Stimulated activated CD4-positive, alpha-beta T cell treated with anti-CD3 and anti-CD28 coated beads, Interleukin-12 subunit alpha, Interleukin-12 subunit beta, amount 100 ng/mL, for 4 hours (primary cell): ENCODE measurements around the gene ETNK2.
"Not testable (repeated sequence)": the region's sequence is repeated elsewhere in the genome, so short reads cannot be mapped to it uniquely, and the experiment has no call there.

Experiments used
- DNase-seq: peaks from one replicate; pipeline ENCODE4 v3.0.0-alpha.2; 2020

ETNK2 gene

DNA sequence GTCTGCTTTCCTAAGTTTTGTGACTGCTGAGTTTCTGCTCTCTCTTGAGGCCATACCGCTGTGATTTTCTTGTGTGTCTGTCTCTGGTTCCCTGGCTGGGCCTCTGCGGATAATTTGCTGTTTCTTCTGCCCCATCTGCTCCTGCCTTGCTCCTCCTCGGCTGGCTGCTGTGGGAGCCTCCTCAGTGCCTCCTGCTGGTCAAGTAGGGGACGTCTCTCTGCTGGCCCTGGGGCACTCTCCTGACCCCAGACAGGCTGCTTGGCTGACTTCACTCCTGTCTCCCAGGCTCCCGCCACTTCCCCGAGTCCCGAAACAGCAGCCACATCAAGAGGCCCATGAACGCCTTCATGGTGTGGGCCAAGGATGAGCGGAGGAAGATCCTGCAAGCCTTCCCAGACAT, 28.5 kb downstream of the ETNK2 start:
- no peak for DNase-seq

DNA sequence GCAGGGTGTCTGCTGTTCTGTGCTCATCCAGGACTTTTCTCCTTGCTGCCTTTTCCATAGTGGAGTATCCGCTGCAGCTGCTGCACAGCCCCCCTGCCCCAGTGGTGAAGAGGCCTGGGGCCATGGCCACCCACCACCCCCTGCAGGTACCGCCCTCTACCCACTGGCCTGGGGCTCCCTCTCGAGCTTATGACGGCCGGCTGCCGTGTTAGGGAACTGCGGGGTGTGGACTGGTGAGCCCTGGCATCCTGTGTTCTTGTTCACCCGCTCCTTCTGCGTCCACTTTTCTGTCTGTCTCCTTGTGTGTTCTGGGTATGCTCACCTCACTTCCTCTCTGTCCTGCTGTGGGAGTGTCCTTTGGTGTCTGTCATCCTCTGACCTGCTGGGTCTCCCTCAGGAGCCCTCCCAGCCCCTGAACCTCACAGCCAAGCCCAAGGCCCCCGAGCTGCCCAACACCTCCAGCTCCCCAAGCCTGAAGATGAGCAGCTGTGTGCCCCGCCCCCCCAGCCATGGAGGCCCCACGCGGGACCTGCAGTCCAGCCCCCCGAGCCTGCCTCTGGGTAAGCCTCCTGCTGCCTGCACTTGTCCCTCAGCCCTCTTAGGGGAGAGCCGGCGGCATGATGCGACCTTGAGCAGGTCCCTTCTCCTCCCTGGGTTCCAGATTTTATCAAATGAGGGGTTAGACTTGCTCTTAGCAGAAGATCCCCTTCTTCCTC, 29.8 kb downstream of the ETNK2 start:
- no peak for DNase-seq

DNA sequence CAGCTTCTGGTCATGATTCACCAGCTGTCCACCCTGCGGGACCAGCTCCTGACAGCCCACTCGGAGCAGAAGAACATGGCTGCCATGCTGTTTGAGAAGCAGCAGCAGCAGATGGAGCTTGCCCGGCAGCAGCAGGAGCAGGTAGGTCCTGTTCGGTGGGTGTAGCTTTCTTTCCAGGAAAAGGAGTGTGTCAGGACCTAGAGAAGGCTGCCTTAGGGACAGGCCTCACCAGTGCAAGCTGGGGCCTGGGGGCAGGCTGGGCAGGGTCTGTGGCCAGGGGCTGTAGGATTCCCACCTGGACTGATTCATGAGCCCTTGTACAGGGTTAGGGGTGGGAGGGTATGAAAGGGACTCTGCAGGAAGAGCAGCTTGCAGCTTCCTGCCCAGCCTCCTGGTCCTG, 35.3 kb downstream of the ETNK2 start:
- DNase-seq, result no peak

DNA sequence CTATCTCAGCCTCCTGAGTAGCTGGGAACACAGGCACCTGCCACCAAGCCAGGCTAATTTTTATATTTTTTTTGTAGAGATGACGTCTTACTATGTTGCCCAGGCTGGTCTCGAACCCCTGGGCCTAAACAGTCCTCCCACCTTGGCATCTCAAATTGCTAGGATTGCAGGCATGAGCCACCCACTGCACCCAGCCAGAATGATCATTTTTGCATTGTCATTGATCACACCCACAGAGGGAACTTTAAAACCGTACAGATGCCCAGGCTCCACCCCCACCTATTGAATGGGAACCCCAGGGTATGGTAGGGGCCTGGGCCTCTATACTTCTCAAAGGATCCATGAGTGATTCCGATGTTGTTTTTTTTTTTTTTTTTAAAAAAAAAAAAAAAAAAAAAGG, 36.7 kb downstream of the ETNK2 start:
- no peak for DNase-seq

DNA sequence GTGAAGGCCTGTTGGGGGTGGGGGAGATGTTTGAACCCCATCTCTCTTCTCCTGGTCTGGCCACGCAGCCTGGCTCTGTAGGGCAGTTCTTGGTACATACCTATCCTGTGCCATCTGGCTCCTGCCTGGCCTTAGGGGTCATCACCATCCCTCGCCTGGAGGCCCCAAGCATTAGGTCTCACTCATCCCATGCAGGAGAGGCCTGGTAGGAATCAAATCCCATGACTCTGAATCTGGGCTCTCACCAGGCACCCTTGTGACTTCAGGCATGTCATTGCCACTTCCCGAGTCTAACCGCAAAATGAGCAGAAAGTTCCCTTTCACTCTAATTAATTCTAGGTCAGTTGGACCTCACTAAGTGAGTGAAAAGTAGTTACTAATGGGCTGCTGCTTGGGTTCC, 37.2 kb downstream of the ETNK2 start:
- DNase-seq, result no peak

DNA sequence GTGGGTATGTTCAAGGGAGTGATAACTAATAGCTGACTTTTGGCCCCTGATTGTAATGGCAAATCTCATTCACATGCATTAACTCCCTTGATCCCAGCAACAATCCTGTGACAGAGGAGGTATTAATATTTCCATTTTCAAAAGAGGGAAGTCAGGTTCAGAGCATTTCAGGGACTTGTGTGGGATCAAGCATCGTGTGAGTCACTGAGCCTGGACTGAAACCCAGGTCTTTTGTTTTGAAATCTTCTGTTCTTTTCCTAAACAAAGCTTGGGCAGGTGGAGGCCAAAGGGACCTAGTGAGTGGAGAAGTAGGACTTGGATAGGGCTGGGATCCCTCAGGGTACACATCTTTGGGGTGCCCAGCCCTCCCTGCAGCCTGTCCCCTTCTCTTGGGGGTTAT, 37.9 kb downstream of the ETNK2 start:
- no peak for DNase-seq

DNA sequence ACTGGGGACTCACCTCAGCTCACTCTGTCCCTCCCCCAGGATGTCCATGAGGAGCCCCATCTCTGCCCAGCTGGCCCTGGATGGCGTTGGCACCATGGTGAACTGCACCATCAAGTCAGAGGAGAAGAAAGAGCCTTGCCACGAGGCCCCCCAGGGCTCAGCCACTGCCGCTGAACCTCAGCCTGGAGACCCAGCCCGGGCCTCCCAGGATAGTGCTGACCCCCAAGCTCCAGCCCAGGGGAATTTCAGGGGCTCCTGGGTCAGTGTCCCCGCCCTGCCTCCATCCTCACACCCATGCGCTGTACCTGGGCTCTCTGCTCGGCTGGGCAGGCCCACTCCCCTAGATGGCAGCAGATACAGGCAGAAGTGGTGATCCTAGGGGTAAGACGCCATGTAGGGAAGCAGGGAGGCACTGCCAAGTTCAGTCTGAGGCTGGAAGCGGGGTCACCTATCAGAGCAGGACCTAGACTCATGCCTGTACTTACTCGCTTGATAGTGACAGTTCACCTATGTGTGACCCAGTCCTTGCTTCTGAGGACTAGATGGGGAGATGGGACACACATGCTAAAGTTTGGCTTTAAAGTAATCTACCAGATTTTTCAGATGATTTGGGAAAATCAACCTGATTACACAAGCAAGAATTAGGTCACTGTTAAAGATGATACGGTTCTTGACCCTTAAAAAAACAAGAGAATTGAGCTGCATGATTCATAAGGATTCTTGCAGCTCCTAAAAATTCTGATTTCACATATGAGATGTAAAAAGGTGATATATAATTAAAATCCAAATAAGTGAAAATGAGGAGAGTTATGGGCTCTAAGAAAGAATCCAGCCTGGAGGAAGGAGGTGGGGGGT, 38.7 kb downstream of the ETNK2 start:
- DNase-seq, result no peak

DNA sequence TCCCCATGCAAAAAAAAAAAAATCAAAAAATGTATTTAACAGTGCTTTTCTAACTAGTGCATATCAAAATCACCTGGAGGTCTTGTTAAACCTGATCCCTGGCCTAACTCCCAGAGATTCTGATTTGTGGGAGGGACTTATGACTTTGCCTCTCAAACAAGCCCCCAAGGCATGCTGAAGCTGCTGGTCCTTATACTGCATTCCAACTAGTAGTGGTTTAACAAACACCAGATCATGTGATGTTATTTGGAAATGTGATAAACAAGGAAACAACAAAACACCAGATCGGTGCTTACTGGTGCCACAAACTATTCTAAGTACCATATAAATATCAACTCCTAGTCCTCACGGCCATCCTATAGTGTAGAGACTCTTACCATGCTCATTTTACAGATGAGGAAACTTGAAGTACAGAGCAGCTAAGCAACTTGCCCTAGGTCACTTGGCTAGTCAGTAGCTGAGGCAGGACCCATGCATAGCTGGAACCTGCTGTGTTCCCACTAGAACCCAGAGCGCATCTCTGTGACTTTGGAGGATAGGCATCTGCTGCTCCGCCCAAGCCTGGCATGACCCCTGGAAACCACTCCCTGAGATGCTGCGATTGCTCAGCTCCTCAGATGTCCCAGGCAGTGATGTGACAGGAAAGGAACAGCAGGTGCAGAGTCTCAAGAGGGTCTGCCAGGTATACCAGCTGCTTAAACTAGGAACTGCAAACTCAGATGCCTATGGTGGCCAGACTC, 40.8 kb downstream of the ETNK2 start:
- no peak for DNase-seq

DNA sequence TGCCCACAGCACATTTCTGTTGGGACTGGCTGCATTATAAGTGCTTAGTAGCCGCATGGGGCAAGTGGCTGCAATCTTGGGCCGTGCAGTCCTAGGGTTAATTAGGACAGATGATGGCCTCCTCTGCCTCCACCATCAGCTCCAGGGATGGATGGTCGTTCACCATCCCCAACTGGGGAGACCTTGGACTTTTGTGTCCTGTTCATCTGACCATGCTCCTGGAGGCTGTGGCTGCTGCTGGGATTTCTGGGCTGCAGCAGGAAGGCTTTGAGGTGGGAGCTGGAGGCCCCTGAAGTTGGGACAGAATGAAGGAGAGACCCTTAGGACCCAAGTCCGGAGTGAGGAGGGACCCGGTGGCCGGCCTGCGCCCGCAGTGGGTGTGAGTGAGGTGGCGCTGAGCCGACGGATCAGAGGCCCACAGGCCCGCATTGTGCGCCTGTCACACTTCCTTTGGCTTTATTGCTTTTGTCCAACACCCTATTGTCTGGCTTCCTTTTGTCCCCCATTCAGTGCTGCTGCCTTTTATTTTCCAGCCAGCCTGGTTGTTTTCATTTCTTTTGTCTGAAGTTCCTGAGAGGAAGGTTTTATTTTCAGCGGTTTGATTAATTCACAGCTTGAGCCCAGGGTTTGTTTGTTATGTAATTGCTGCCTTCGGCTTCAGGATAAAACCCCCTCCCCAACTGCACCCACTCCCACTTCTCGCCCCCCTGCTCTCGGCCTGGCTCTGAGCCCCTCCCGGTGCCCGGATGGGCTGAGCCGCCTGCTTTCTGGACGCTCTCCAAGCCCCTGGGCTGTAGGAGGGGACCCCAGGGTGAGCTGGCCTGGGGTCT, 43.3 kb downstream of the ETNK2 start:
- DNase-seq, result no peak

DNA sequence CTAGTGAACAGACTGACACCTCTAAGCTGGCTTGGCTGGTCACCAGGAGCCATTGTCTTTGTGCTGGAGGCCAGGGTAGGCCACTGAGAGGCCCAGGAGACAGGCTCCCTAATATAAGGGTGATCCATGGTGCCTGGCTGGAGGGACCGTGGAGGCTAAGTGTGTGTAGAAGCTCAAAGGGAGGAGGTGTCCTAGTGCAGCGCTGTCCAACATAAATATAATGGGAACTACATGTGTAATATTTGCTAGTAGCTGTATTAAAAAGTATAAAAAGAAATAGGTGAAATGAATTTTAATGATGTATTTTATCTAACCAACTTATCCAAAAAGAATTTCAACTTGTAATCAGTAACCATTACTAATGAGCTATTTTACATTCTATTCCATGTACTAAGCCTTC, 44.0 kb downstream of the ETNK2 start:
- DNase-seq, result no peak

DNA sequence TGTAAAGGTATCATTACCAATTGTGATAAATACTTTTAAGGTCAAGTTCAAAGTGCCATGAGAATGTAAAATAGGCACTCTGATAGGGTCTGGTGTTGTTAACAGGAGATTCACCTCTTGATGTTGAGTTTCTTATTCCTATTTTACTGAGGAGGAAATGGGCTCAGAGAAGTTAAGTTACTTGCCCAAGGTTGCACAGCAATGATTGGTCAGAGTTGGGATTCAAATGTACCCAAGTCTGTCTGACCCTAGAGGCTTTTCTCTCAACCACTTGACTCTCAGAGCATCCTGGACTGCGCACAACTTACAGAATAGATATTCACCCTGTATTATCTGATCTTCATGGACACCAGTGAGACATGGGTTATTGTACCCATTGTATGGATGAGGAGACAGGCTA, 45.0 kb downstream of the ETNK2 start:
- DNase-seq, result no peak

DNA sequence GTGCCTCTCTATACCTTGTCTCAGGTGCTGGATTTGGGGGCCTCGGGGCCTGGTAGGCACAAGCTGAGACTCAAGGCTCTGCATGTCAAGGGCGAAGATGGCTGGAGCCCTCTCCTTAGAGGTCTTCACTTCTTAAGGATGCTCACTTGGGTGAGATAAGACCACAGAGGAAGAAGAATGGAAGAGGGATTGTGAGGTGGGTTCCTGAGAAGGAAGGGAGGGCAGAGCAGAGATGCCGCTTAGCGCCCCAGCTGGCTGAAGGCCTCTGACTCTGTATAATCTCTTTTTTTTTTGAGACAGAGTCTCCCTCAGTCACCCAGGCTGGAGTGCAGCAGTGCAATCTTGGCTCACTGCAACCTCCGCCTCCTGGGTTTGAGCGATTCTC, 46.7 kb downstream of the ETNK2 start:
- no peak for DNase-seq

DNA sequence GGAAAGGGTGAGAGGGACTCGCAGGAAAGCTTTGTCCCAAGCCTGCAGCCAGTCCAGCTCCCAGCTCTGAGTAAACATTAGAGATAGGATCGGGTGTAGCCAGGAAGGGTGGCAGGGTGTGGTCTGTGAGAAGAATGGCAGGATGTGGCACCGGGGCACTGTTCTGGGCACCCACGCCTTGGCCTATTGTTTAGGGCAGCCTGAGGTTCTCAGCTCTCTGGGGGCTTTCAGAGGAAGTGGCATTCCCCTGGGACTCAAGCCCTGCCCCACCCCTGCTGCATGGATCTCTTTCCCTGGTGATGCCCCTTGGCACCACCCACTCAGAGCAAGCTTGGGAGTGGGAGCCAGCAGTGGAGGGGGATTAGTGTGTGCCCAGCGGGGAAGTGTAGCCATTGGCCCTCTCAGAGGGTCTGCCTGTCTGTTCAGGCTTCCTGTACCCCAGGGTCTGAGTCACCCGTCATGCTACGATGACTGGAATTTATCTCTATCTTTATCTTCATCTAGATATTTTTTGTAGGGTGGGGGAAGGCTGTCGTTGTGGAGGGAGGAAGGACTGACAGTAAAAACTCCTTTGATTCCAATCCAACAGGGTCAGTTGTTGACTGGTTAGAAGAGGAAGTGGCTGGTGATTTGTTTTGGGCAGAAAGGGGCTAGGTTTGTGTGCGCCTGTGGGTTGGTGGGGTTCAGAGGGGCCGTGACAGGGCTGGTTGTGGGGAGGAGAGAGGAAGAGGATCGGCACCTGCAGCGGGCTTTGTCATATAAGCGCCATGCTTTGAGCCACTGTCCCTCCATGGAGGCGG, 47.3 kb downstream of the ETNK2 start:
- DNase-seq, result no peak

DNA sequence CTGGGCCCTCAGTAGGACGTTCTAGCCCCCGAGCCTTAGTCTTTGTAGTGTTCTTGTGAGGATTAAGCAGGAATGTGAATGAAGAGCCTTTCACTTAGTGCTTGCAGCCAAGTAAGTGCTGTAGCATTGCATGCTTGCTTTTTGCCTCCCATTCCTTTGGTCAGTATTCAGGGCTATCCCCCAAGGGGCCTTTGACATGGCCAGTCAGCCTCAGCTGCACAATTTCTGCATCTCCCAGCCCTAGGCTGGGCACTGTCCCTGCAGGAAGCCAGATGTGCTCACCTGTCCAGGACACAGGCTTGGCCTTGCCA, 48.5 kb downstream of the ETNK2 start:
- DNase-seq, result no peak

DNA sequence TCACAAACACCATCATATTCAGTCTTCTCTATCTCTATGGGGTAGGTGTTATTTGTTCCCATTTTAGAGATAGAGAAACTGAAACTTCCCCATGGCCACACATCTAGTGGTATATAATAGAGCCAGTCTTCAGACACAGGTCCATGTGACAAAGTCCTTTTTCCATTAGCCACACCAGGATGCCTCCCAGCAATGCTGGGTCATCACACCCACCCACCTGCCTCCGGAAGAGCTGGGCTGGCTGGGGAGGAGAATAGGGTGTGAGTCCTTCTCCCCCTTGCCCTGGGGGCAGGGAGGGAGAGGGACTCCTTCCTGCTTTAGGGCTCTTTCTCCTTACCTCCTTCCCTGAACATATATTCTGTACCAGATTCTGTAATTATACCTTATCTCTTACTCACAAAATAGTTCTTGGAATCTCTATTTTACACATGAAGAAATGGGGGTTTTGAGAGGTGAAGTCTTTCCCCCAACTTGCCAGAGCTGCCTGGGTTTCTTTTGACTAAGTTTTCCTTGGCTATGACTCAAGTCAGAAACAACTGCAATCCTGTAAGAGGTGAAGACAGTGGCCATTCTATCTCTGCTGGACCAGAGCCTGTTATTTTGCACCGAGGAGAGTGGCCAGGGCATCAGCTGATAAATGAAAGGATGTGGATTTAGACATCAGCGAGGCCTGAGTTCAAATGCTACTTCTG, 49.0 kb downstream of the ETNK2 start:
- DNase-seq, result no peak

DNA sequence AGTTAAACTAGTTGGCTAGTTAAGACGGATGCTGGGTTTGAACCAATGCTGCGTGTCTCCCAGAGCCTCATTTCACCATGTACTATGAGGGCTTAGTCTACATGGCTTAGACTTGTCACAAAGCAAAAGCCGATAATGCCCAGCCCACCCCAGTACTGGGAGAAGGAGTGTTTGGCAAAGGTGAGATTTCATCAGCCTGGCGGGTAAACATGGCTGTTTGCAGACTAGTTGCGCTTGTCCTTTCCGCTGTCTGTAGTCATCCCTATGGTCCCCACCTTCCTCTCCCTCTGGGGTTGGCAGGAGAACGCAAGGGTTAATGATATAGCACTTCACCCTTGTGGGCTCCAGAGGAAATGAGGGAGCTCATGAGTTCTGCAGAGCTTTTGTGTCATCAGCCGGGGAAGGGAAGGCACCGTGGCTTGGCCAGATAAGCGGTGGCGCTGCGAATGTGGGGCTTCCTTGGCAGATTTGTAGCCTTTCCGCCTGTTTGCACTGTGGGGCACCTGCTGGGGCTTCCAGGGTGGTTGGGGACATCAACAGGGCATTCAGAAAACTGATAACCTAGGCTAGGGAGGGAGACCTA, 49.7 kb downstream of the ETNK2 start:
- no peak for DNase-seq

DNA sequence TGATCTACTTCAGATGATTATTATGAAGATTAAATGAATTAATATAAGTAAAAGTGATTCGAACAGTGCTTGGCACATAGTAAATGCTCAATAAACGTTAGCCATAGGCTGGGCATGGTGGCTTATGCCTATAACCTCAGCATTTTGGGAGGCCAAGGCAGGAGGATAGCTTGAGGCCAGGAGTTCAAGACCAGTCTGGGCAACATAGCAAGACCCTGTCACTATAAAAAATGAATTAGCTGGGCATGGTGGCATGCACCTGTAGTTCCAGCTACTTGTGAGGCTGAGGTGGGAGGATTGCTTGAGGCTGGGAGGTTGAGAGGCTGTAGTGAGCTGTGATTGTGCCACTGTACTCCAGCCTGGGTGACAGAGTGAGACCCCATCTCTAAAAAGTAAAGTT, 52.1 kb downstream of the ETNK2 start:
- DNase-seq, result not testable (repeated sequence)

DNA sequence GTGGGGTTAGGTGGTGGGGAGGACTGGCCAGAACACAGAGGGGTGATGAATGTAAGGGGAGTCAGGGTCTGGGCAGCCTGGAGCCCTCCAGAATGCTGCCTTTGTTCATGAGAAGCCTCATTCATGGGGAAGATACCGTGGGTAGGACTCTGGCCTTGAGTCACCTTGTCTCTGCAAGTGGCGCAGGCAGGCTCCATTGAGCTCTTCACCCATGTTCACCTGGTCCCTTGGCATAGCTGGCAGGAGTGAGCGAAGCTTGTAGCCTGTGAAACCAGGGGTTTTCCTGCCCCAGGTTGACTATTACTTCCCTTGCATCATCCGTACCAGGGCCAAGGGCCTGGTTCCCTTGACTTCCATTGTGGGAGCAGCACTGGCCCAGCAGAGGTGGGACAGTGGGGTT, 53.2 kb downstream of the ETNK2 start:
- no peak for DNase-seq

DNA sequence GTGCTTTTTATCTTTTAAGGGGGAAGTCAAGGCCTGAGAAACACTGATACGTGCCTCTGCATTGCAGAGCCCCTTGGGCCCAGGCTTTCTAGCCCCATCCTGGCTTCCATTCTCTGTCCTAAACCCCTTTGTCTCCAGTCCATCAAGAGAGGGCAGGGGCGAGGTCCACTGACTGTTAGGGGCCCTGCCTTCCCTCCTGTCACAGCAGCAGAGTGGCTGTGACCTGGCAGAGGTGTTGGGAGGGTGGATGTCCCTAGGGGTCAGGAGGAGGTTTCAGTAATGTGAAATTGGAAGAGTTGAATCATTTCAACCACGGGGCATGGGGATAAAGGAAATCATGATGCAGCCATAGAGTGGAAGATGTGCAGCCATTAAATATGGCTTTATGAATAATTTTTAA, 54.9 kb downstream of the ETNK2 start:
- DNase-seq, result no peak

DNA sequence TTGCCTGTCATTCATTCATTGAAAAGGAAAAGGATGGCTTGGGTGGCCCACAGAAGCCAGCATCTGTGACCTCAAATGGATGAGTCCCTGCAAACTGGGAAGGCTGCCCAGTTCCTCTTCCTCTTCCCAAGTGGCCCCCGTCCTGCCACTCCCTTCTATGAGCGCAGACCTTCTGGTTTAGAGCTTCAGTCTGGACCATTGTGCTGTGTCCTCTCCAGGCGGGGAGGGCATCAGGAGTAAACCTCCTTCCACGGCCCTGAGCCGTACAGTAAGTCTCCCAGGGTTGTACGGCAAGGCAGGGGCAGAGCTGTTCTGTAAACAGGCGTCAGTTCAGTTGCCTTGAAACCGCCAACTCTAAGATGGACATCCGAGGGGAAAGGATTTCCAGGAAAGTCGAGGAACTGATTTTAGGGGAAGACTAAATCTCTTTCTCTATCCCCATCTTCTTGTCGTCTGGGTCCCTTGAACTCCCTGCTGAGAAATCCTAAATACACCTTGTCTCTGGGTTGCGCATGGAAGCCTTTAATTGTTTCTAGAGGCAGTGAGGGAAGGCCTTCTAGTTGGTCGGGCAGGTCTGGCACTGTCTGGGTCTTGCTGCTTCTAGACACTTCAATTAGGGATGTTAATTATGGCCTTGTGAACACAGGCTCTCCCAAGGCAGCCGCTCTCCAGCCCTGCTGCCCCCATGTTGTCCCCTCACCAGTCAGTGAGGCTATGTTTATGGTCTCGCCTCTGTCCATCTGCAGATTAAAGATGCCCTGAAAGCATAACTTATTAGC, 56.8 kb downstream of the ETNK2 start:
- DNase-seq, result no peak
